Measurements from ENCODE around the gene NUDCD2. TPM values are rescaled to one million over a fixed set of nuclear protein-coding genes. Genes with fewer than 3 reads are reported as not detected.

NUDCD2 gene
- total and polyA plus RNA-seq, 2 donors from 2014 or later, result 23.1 to 24.3 TPM

GRCh38 chr5:163505368-163506094, 45.6 kb upstream of the NUDCD2 start, which contains the start of gene MAT2B:
MAT2B (plus strand) TSS chr5:163505619; CDS start chr5:163505687, 68 bp downstream.
- FAIRE-seq, result peak; percentile 6
- Histone ChIP-seq H3K27me3 (ENCODE audit: control insufficient read depth, insufficient read depth, low read length) (no peaks in the 10 kb centered on the region), H3K36me3 (ENCODE audit: control insufficient read depth in 2 of 3, insufficient read depth in 3 of 3, low read length in 3 of 3) (peaks cover 0 to 5% (median 0%) of the 10 kb centered on the region in 3 donors), H3K27ac (ENCODE audit: low read depth in 2 of 2, low read length in 2 of 2) (peak within 1 kb of the TSS; percentile 94 to 98), H3K9me3 (ENCODE audit: control insufficient read depth in 2 of 3, insufficient read depth in 1 of 3, low read length in 3 of 3) (no peaks in the 10 kb centered on the region), H3K4me3 (ENCODE audit: low read length in 3 of 3) (peak within 1 kb of the TSS; percentile 97 to 99 (median 99)), H3K9ac (ENCODE audit: low read length in 3 of 3) (peak within 1 kb of the TSS; percentile 91 to 99 (median 98)), H3K4me1 (ENCODE audit: control insufficient read depth in 2 of 3, insufficient read depth in 2 of 3, low read depth in 1 of 3, low read length in 3 of 3) (peaks cover 5 to 22% (median 8%) of the 10 kb centered on the region in 3 donors)
- peak; percentile 97 to 99 (median 98) for DNase-seq
- intact Hi-C loops (cut with DNase I), result no loop called here
- peak; percentile 42 for TF ChIP-seq CTCF (IDR thresholded peaks at IDR 0.05; ENCODE audit: borderline replicate concordance, extremely low read depth, insufficient read depth)

- Histone ChIP-seq H3K9ac (ENCODE audit: low read length in 3 of 3) (peak overlapping the region; percentile 66 to 87 (median 83)), H3K36me3 (ENCODE audit: control insufficient read depth in 2 of 3, insufficient read depth in 3 of 3, low read length in 3 of 3) (peaks cover 0 to 5% (median 0%) of the 10 kb centered on the region in 3 donors), H3K27ac (ENCODE audit: low read depth in 2 of 2, low read length in 2 of 2) (peak overlapping the region; percentile 94 to 98), H3K4me3 (ENCODE audit: low read length in 3 of 3) (peak overlapping the region; percentile 82 to 97 (median 84)), H3K27me3 (ENCODE audit: control insufficient read depth, insufficient read depth, low read length) (no peaks in the 10 kb centered on the region), H3K9me3 (ENCODE audit: control insufficient read depth in 2 of 3, insufficient read depth in 1 of 3, low read length in 3 of 3) (no peaks in the 10 kb centered on the region), H3K4me1 (ENCODE audit: control insufficient read depth in 2 of 3, insufficient read depth in 2 of 3, low read depth in 1 of 3, low read length in 3 of 3) (peaks cover 5 to 22% (median 8%) of the 10 kb centered on the region in 3 donors)
- intact Hi-C loops (cut with DNase I), result no loop called here
- FAIRE-seq (no peak), DNase-seq (no peak)
- TF ChIP-seq CTCF (IDR thresholded peaks at IDR 0.05; ENCODE audit: borderline replicate concordance, extremely low read depth, insufficient read depth), result no peak
Observed at GRCh38 chr5:163505049-163505367, 45.1 kb upstream of the NUDCD2 start.

- Histone ChIP-seq H3K36me3 (ENCODE audit: control insufficient read depth in 2 of 3, insufficient read depth in 3 of 3, low read length in 3 of 3) (peaks cover 0 to 5% (median 0%) of the 10 kb centered on the region in 3 donors), H3K9ac (ENCODE audit: low read length in 3 of 3) (peak overlapping the region; percentile 66 to 87 (median 83)), H3K9me3 (ENCODE audit: control insufficient read depth in 2 of 3, insufficient read depth in 1 of 3, low read length in 3 of 3) (no peaks in the 10 kb centered on the region), H3K27ac (ENCODE audit: low read depth in 2 of 2, low read length in 2 of 2) (peak overlapping the region; percentile 94 to 98), H3K27me3 (ENCODE audit: control insufficient read depth, insufficient read depth, low read length) (no peaks in the 10 kb centered on the region), H3K4me3 (ENCODE audit: low read length in 3 of 3) (peak overlapping the region; percentile 82 to 97 (median 84)), H3K4me1 (ENCODE audit: control insufficient read depth in 2 of 3, insufficient read depth in 2 of 3, low read depth in 1 of 3, low read length in 3 of 3) (peaks cover 2 to 15% (median 5%) of the 10 kb centered on the region in 3 donors)
- FAIRE-seq (no peak), DNase-seq (peak in 4 of 5 donors; percentile 60 to 91 (median 78))
- TF ChIP-seq CTCF (IDR thresholded peaks at IDR 0.05; ENCODE audit: borderline replicate concordance, extremely low read depth, insufficient read depth), result no peak
- intact Hi-C loops (cut with DNase I), result no loop called here
Observed at GRCh38 chr5:163504079-163504931, 44.4 kb upstream of the NUDCD2 start.
